GM19351 (cell line): ENCODE measurements around the gene PSMC4.
"Not testable (repeated sequence)": the region's sequence is repeated elsewhere in the genome, so short reads cannot be mapped to it uniquely, and the experiment has no call there.

Experiments used
- ATAC-seq: cut with Tn5 transposase; IDR thresholded peaks from one replicate; pipeline ENCODE4 v1.9.1; 2021; ENCODE audit warnings: mild to moderate bottlenecking, moderate library complexity; ENCODE audit not compliant: unreplicated experiment

The PSMC4 gene

DNA sequence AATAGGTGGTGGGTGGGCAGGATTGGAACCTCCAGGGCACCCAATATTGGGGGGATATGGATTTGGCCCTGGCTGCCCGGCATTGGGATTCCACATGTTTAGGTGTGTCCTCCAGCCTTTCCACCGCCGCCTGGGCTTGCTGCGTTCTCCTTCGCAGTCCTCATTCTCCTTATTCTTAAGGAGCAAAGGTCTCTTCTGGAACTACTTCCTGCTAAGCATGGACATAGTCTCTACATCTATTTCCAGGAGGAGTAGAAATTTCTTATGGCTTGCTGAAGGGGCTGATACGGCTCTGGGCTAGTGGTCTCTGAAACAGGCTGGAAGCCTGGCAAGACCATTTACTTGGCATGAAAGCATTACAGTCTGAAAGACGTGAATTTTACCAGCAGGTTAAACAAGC is 27.4 kb upstream of the PSMC4 start:
- ATAC-seq = no peak

GRCh38 chr19:39946532-39946931 is 24.4 kb upstream of the PSMC4 start:
- no peak for ATAC-seq

GRCh38 chr19:39949026-39949747 is 21.8 kb upstream of the PSMC4 start:
- ATAC-seq = no peak

GRCh38 chr19:39951065-39951650 is 19.8 kb upstream of the PSMC4 start:
- no peak for ATAC-seq

- no peak for ATAC-seq
Measured at GRCh38 chr19:39951686-39952085, 19.3 kb upstream of the PSMC4 start.

DNA sequence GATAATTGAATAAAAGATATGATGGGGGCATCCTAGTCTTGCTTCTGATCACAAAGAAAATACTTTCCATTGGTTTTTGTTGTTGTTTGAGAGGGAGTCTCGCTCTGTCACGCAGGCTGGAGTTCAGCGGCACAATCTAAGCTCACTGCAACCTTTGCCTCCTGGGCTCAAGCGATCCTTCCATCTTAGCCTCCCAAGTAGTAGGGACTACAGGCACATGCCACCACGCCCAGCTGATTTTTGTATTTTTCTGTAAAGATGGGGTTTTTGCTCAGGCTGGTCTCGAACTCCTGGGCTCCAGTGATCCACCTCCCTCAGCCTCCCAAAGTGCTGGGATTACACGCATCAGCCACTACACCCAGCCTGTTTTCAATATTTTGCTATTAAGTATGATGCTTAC is 17.1 kb upstream of the PSMC4 start:
- no peak for ATAC-seq

GRCh38 chr19:39957886-39958285 is 13.1 kb upstream of the PSMC4 start:
- not testable (repeated sequence) for ATAC-seq

DNA sequence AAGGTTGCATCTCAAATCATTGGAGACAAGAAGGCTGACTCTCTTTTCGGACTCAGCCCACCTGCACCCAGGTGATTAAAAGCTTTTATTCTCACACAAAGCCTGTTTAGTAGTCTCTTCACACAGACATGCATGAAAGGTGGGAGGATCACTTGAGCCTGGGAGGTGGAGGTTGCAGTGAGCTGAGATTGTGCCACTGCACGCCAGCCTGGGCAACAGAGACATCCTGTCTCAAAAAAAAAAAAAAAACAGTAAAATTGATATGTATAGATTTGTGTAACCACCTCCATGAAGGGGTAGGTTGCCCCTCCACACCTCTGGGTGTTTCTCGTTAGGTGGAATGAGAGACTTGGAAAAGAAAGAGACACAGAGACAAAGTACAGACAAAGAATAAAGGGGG is 12.0 kb upstream of the PSMC4 start:
- ATAC-seq = not testable (repeated sequence)

- ATAC-seq = not testable (repeated sequence)
Measured at GRCh38 chr19:39959407-39959806, 11.6 kb upstream of the PSMC4 start.

DNA sequence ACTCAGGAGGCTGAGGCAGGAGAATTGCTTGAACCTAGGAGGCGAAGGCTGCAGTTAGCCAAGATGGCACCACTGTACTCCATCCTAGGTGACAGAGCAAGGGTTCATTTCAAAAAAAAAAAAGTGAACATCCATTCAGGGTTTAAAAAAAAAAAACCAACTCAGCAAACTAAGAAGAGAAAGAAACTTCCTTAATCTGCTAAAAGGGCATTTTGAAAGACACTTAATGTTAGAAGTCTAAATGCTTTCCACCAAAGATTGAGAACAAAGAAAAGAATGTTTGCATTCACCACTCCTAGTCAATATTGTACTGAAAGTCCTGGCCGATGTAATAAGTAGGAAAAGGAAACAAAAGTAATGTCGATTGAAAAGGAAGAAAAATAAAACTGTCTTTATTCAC is 7.1 kb upstream of the PSMC4 start:
- no peak for ATAC-seq

GRCh38 chr19:39966617-39967016 is 4.3 kb upstream of the PSMC4 start:
- no peak for ATAC-seq

GRCh38 chr19:39967561-39967960 is 3.4 kb upstream of the PSMC4 start:
- no peak for ATAC-seq

DNA sequence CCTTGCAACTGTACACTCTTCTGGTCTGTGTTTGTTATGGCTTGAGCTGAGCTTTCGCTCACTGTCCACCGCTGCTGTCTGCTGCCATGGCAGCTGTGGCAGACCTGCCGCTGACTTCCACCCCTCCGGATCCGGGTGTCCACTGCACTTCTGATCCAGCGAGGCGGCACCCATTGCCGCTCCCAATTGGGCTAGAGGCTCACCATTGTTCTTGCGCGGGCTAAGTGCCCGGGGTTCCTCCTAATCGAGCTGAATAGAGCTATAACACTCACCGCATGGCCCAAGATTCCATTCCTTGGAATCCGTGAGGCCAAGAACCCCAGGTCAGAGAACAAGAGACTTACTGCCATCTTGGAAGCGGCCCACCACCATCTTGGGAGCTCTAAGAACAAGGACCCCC is 2.2 kb upstream of the PSMC4 start:
- ATAC-seq = no peak

- no peak for ATAC-seq
Measured at GRCh38 chr19:39969266-39969665, 1.7 kb upstream of the PSMC4 start.

- ATAC-seq = no peak
Measured at GRCh38 chr19:39969681-39970424, 1.1 kb upstream of the PSMC4 start.

- peak; percentile 20 for ATAC-seq
Measured at GRCh38 chr19:39970425-39970674, 615 bp upstream of the PSMC4 start.

DNA sequence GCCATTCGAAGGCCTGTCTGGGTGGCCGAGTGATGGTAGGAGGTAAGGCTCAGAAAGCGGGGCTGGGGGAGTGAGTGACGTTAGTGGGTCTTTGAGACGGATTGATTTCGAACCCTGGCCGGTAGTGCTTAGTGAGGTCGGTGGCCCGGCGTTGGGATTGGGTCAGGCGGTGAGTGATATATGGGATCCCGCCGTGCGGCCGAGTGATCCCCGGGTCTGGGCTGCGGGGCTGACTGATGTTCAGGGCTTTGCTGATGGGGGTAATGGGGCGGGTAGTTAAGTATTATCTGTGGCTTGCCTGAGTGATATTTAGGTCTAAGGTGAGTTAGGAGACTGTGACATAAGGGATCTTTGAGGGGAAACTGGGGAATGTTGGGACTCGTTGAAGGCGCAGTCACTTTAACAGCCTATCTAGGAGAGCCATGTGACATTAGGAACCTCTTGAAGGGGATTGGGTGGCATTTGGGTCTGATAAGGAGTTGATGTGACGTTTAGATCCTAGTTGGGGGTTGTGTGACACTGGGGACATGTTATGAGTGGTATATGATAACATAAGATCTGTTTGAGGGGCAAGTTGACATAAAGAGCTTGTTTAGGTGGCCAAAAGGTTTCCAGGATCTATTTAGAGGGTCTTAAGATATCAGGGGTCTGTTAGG is 543 bp downstream of the PSMC4 start:
- no peak for ATAC-seq

GRCh38 chr19:39974377-39975155 is 3.6 kb downstream of the PSMC4 start:
- ATAC-seq = no peak

DNA sequence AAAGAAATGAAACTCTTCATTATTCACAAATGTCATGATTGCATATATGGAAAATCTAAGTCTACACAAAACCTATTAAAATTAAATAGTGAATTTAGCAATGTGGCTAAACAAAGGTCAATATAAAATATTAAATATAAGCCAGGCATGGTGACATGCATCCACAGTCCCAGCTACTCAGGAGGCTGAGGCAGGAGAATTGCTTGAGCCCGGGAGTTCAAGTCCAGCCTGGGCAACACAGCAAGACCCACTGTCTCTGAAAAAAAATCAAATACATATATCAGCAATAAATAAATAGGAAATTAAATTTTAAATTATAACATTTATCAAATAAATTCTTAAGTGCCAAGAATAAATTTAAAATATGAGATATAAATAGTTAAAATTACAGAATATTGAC is 11.9 kb downstream of the PSMC4 start:
- ATAC-seq = no peak

DNA sequence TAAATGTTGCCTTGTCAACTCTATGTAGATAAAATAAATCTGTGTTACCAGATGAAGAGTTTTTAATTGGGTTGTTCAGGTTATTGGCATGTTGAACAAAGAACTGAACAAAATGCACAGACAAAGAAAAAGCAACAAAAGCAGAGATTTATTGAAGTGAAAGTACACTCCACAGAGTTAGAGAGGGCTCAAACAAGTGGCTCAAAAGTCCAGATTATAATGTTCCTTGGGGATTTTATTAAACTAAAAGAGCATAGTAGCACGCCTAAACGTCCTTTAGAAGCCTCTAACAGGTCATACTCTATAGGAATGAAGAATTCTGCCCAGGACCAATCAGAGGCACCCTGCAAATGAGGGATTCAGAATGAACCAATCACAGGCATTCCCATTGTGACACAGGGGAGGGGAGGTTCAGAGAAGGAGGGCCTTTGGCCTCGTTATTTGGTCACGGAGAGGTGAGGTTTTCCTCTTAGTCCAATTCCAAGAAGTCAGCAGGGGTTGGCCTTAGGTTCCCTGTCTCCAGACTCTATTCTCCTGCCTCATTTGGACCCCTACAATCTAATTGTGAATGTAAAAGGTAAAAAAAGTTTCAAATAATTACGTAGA is 12.8 kb downstream of the PSMC4 start:
- no peak for ATAC-seq

GRCh38 chr19:39986643-39987042 is 15.7 kb downstream of the PSMC4 start:
- ATAC-seq = no peak
